ENCODE results near the gene CIAO1.
"Not testable (repeated sequence)": the region's sequence is repeated elsewhere in the genome, so short reads cannot be mapped to it uniquely, and the experiment has no call there.

The CIAO1 gene

GRCh38 chr2:96276787-96277499, 10.9 kb downstream of the CIAO1 start:
- no peak for DNase-seq (ENCODE audit: low read depth)

GRCh38 chr2:96287273-96287856, 21.3 kb downstream of the CIAO1 start:
- no peak for DNase-seq (ENCODE audit: low read depth)

GRCh38 chr2:96291751-96292150, 25.7 kb downstream of the CIAO1 start:
- DNase-seq (ENCODE audit: low read depth), result no peak

GRCh38 chr2:96294271-96294670, 28.2 kb downstream of the CIAO1 start:
- not testable (repeated sequence) for DNase-seq (ENCODE audit: low read depth)

GRCh38 chr2:96296925-96297324, 30.9 kb downstream of the CIAO1 start:
- no peak for DNase-seq (ENCODE audit: low read depth)

GRCh38 chr2:96301865-96302264, 35.8 kb downstream of the CIAO1 start:
- DNase-seq (ENCODE audit: low read depth), result no peak

GRCh38 chr2:96304606-96305005, 38.6 kb downstream of the CIAO1 start:
- no peak for DNase-seq (ENCODE audit: low read depth)

GRCh38 chr2:96305091-96305978, 39.3 kb downstream of the CIAO1 start, which contains the start of gene SNRNP200:
Gene SNRNP200 (minus strand): TSS chr2:96305546. CDS start chr2:96305437, 109 bp downstream.
- peak; percentile 74 for DNase-seq (ENCODE audit: low read depth)

GRCh38 chr2:96305979-96306308, 39.9 kb downstream of the CIAO1 start:
- DNase-seq (ENCODE audit: low read depth), result no peak

- no peak for DNase-seq (ENCODE audit: low read depth)
Observed at GRCh38 chr2:96306370-96306769, 40.3 kb downstream of the CIAO1 start.

GRCh38 chr2:96308248-96308647, 42.2 kb downstream of the CIAO1 start:
- no peak for DNase-seq (ENCODE audit: low read depth)

- no peak for DNase-seq (ENCODE audit: low read depth)
Observed at GRCh38 chr2:96315005-96315399, 49.0 kb downstream of the CIAO1 start.

GRCh38 chr2:96315400-96316071, 49.5 kb downstream of the CIAO1 start:
- peak; percentile 49 for DNase-seq (ENCODE audit: low read depth)

GRCh38 chr2:96316999-96317398, 51.0 kb downstream of the CIAO1 start:
- DNase-seq (ENCODE audit: low read depth), result no peak

- no peak for DNase-seq (ENCODE audit: low read depth)
Observed at GRCh38 chr2:96317584-96317997, 51.6 kb downstream of the CIAO1 start.

- no peak for DNase-seq (ENCODE audit: low read depth)
Observed at GRCh38 chr2:96318723-96319122, 52.7 kb downstream of the CIAO1 start.

- DNase-seq (ENCODE audit: low read depth), result no peak
Observed at GRCh38 chr2:96319396-96319795, 53.4 kb downstream of the CIAO1 start.

- no peak for DNase-seq (ENCODE audit: low read depth)
Observed at GRCh38 chr2:96320326-96320725, 54.3 kb downstream of the CIAO1 start.

- no peak for DNase-seq (ENCODE audit: low read depth)
Observed at GRCh38 chr2:96320728-96321622, 55.0 kb downstream of the CIAO1 start.

Data from amniotic epithelial cell (primary cell).